HepG2 (cell line): ENCODE data around the gene CARMIL3. TPM values are rescaled to one million over a fixed set of nuclear protein-coding genes. Genes with fewer than 3 reads are reported as not detected.
A peak's percentile ranks its signal among the peaks of the same experiment; 100 is the strongest.

Source experiments
- BHLHE40 ChIP-seq: IDR thresholded peaks from 2 replicates; pipeline ENCODE4 v1.6.1; 2011; ENCODE audit warnings: low read length, improper control_type of control experiment
- BRCA1 ChIP-seq: sonication (generic); formaldehyde crosslinking; IDR thresholded peaks from 2 replicates; pipeline ENCODE4 v1.4.0; 2020; ENCODE audit warnings: missing genetic modification reagents
- ELF4 ChIP-seq: sonication (generic); formaldehyde crosslinking; IDR thresholded peaks from 2 replicates; pipeline ENCODE4 v1.5.0; 2020; ENCODE audit warnings: missing genetic modification reagents, mild to moderate bottlenecking, moderate library complexity, borderline replicate concordance
- HHEX ChIP-seq: IDR thresholded peaks from 2 replicates; pipeline ENCODE4 v1.6.1; 2016; ENCODE audit warnings: control low read depth
- HNRNPLL ChIP-seq: fragments of 200-400 bp; formaldehyde crosslinking; IDR thresholded peaks from 2 replicates; pipeline ENCODE4 v1.6.1; 2017; ENCODE audit warnings: mild to moderate bottlenecking, low read depth, low read length; ENCODE audit not compliant: poor library complexity, severe bottlenecking
- HOXA3 ChIP-seq: sonication (generic); formaldehyde crosslinking; IDR thresholded peaks from 2 replicates; pipeline ENCODE4 v1.5.0; 2020; ENCODE audit warnings: missing genetic modification reagents
- KDM1A ChIP-seq: IDR thresholded peaks from 2 replicates; pipeline ENCODE4 v1.6.1; 2016; ENCODE audit warnings: missing compliant biosample characterization
- KDM3A ChIP-seq: IDR thresholded peaks from 2 replicates; pipeline ENCODE4 v1.6.1; 2018; ENCODE audit warnings: low read depth, missing compliant biosample characterization
- KDM4B ChIP-seq: sonication (generic); formaldehyde crosslinking; IDR thresholded peaks from 2 replicates; pipeline ENCODE4 v1.4.0; 2020; ENCODE audit warnings: missing genetic modification reagents
- KLF16 ChIP-seq, 2 experiments: sonication (generic) in 1 of 2; formaldehyde crosslinking in 1 of 2; IDR thresholded peaks; 2 replicates each; pipeline versions ENCODE4 v1.6.1 to v1.8.0; 2016 to 2023; ENCODE audit warnings: missing genetic modification reagents in 2 of 2, missing compliant biosample characterization in 1 of 2
- MLLT10 ChIP-seq: sonication (generic); formaldehyde crosslinking; IDR thresholded peaks from 2 replicates; pipeline ENCODE4 v1.4.0; 2020; ENCODE audit warnings: missing genetic modification reagents
- MYNN ChIP-seq: sonication (generic); formaldehyde crosslinking; IDR thresholded peaks from 2 replicates; pipeline ENCODE4 v1.4.0; 2020; ENCODE audit warnings: mild to moderate bottlenecking, low read depth, missing genetic modification reagents
- PHB2 ChIP-seq: fragments of 450-650 bp; IDR thresholded peaks from 2 replicates; pipeline ENCODE4 v1.6.1; 2018; ENCODE audit not compliant: partially characterized antibody
- RFXANK ChIP-seq: IDR thresholded peaks from 2 replicates; pipeline ENCODE4 v1.6.1; 2016
- SOX6 ChIP-seq, 2 experiments: fragments of 450-650 bp in 1 of 2; sonication (generic) in 1 of 2; formaldehyde crosslinking in 1 of 2; IDR thresholded peaks; 2 replicates each; pipeline versions ENCODE4 v1.4.0 to v1.6.1; 2017 to 2020; ENCODE audit warnings: antibody characterized with exemption in 1 of 2, mild to moderate bottlenecking in 1 of 2, missing genetic modification reagents in 1 of 2
- ZNF292 ChIP-seq: sonication (generic); formaldehyde crosslinking; IDR thresholded peaks from 2 replicates; pipeline ENCODE4 v1.8.1; 2022; ENCODE audit warnings: mild to moderate bottlenecking, low read depth, missing genetic modification reagents, borderline replicate concordance
- ZNF296 ChIP-seq: sonication (generic); formaldehyde crosslinking; conservative IDR thresholded peaks from 2 replicates; pipeline ENCODE4 v1.5.0; 2020; ENCODE audit warnings: mild to moderate bottlenecking, missing genetic modification reagents
- ZNF33A ChIP-seq: sonication (generic); formaldehyde crosslinking; IDR thresholded peaks from 2 replicates; pipeline ENCODE4 v1.5.1; 2020; ENCODE audit warnings: missing genetic modification reagents, mild to moderate bottlenecking, moderate library complexity, borderline replicate concordance
- ZNF460 ChIP-seq: sonication (generic); formaldehyde crosslinking; IDR thresholded peaks from 2 replicates; pipeline ENCODE4 v1.5.1; 2020; ENCODE audit warnings: missing genetic modification reagents, mild to moderate bottlenecking, borderline replicate concordance
- ZNF761 ChIP-seq: sonication (generic); formaldehyde crosslinking; conservative IDR thresholded peaks from 2 replicates; pipeline ENCODE4 v1.4.0; 2020; ENCODE audit warnings: mild to moderate bottlenecking, missing genetic modification reagents
- ZNF776 ChIP-seq: sonication (generic); formaldehyde crosslinking; IDR thresholded peaks from 2 replicates; pipeline ENCODE4 v1.4.0; 2020; ENCODE audit warnings: mild to moderate bottlenecking, missing genetic modification reagents
- polyA plus RNA-seq, 8 experiments: library from polyadenylated mRNA; depleted of rRNA in 3 of 8; stranded (reverse) in 7 of 8; unstranded in 1 of 8; fragments of >200 nt; fragmentation: Illumina TruSeq in 4 of 8; extraction: Trizol in 4 of 8; gene quantifications; 2 replicates each; pipeline versions ENCODE4 v1.2.1 to v1.2.3, GENCODE V29; 2011 to 2016; ENCODE audit warnings: low read depth in 4 of 8, missing spikeins in 1 of 8, mixed read lengths in 1 of 8; ENCODE audit not compliant: insufficient read depth in 1 of 8
- total RNA-seq, 5 experiments: library from RNA; depleted of rRNA; stranded (reverse); fragments of >200 nt; fragmentation: Illumina TruSeq; extraction: Trizol; gene quantifications; 2 replicates each; pipeline ENCODE4 v1.2.3, GENCODE V29; 2016; ENCODE audit warnings: low read depth in 1 of 5
- TF ChIP-seq, protein P1 (sequence below): sonication (generic); formaldehyde crosslinking; IDR thresholded peaks from 2 replicates; pipeline ENCODE4 v1.4.0; 2020; ENCODE audit warnings: mild to moderate bottlenecking, missing genetic modification reagents
- TF ChIP-seq, protein P2 (sequence below): fragments of 450-650 bp; IDR thresholded peaks from 2 replicates; pipeline ENCODE4 v1.6.1; 2017; ENCODE audit warnings: mild to moderate bottlenecking
- TF ChIP-seq, protein P3 (sequence below): sonication (generic); formaldehyde crosslinking; IDR thresholded peaks from 2 replicates; pipeline ENCODE4 v1.4.0; 2020; ENCODE audit warnings: missing genetic modification reagents, borderline replicate concordance
- TF ChIP-seq, protein P4 (sequence below): sonication (generic); formaldehyde crosslinking; IDR thresholded peaks from 2 replicates; pipeline ENCODE4 v1.5.0; 2020; ENCODE audit warnings: mild to moderate bottlenecking, missing genetic modification reagents

Gene CARMIL3
- total and polyA plus RNA-seq, 2 of the 13 experiments (the other 11 are each of a cell fraction or from before 2014, with no cell fraction given): 0.27 to 0.55 TPM

DNA sequence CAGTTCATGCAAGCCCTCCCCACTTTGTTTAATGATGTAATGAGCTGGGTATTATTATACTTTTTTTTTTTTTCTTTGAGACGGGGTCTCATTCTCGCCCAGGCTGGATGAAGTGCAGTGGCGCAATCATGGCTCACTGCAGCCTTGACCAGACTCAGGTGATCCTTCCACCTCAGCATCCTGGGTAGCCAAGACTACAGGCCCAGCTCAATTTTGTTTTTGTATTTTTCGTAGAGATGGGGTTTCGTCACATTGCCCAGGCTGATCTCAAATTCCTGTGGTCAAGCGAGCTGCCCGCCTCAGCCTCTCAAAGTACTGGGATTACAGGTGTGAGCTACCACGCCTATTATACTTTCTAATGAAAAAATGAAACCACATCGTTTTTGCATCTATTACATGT is 58.3 kb downstream of the CARMIL3 start (continued):
- TF ChIP-seq KLF16 (CRISPR knock-in tag; IDR thresholded peaks at IDR 0.05): no peak; a peak in 1 of 4 replicates
- no peak for TF ChIP-seq RFXANK
- TF ChIP-seq ZNF33A (CRISPR knock-in tag): no peak
- no peak for TF ChIP-seq KDM4B (CRISPR knock-in tag)
- TF ChIP-seq HOXA3 (CRISPR knock-in tag): peak; percentile 62
- TF ChIP-seq ZNF761 (CRISPR knock-in tag): no peak
- TF ChIP-seq KDM3A (CRISPR knock-in tag): no peak
- no peak for TF ChIP-seq PHB2
- no peak for TF ChIP-seq ZNF460
- TF ChIP-seq MYNN (CRISPR knock-in tag): no peak
- no peak for TF ChIP-seq HHEX (CRISPR knock-in tag)
- no peak for TF ChIP-seq ZNF296 (CRISPR knock-in tag)
- TF ChIP-seq, protein P1, sequence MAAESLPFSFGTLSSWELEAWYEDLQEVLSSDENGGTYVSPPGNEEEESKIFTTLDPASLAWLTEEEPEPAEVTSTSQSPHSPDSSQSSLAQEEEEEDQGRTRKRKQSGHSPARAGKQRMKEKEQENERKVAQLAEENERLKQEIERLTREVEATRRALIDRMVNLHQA: no peak
- TF ChIP-seq BRCA1 (CRISPR knock-in tag): no peak
- TF ChIP-seq, protein P2, sequence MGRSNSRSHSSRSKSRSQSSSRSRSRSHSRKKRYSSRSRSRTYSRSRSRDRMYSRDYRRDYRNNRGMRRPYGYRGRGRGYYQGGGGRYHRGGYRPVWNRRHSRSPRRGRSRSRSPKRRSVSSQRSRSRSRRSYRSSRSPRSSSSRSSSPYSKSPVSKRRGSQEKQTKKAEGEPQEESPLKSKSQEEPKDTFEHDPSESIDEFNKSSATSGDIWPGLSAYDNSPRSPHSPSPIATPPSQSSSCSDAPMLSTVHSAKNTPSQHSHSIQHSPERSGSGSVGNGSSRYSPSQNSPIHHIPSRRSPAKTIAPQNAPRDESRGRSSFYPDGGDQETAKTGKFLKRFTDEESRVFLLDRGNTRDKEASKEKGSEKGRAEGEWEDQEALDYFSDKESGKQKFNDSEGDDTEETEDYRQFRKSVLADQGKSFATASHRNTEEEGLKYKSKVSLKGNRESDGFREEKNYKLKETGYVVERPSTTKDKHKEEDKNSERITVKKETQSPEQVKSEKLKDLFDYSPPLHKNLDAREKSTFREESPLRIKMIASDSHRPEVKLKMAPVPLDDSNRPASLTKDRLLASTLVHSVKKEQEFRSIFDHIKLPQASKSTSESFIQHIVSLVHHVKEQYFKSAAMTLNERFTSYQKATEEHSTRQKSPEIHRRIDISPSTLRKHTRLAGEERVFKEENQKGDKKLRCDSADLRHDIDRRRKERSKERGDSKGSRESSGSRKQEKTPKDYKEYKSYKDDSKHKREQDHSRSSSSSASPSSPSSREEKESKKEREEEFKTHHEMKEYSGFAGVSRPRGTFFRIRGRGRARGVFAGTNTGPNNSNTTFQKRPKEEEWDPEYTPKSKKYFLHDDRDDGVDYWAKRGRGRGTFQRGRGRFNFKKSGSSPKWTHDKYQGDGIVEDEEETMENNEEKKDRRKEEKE: no peak
- no peak for TF ChIP-seq ELF4 (CRISPR knock-in tag)
- TF ChIP-seq ZNF292: no peak
- TF ChIP-seq SOX6 (IDR thresholded peaks at IDR 0.05): no peak
- peak; percentile 6; the same call in 1 of the 2 replicates for TF ChIP-seq SOX6 (CRISPR knock-in tag; IDR thresholded peaks at IDR 0.05)
- TF ChIP-seq, protein P3, sequence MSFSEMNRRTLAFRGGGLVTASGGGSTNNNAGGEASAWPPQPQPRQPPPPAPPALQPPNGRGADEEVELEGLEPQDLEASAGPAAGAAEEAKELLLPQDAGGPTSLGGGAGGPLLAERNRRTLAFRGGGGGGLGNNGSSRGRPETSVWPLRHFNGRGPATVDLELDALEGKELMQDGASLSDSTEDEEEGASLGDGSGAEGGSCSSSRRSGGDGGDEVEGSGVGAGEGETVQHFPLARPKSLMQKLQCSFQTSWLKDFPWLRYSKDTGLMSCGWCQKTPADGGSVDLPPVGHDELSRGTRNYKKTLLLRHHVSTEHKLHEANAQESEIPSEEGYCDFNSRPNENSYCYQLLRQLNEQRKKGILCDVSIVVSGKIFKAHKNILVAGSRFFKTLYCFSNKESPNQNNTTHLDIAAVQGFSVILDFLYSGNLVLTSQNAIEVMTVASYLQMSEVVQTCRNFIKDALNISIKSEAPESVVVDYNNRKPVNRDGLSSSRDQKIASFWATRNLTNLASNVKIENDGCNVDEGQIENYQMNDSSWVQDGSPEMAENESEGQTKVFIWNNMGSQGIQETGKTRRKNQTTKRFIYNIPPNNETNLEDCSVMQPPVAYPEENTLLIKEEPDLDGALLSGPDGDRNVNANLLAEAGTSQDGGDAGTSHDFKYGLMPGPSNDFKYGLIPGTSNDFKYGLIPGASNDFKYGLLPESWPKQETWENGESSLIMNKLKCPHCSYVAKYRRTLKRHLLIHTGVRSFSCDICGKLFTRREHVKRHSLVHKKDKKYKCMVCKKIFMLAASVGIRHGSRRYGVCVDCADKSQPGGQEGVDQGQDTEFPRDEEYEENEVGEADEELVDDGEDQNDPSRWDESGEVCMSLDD (CRISPR knock-in tag): no peak
- no peak for TF ChIP-seq BHLHE40
- TF ChIP-seq HNRNPLL: no peak
- TF ChIP-seq, protein P4, sequence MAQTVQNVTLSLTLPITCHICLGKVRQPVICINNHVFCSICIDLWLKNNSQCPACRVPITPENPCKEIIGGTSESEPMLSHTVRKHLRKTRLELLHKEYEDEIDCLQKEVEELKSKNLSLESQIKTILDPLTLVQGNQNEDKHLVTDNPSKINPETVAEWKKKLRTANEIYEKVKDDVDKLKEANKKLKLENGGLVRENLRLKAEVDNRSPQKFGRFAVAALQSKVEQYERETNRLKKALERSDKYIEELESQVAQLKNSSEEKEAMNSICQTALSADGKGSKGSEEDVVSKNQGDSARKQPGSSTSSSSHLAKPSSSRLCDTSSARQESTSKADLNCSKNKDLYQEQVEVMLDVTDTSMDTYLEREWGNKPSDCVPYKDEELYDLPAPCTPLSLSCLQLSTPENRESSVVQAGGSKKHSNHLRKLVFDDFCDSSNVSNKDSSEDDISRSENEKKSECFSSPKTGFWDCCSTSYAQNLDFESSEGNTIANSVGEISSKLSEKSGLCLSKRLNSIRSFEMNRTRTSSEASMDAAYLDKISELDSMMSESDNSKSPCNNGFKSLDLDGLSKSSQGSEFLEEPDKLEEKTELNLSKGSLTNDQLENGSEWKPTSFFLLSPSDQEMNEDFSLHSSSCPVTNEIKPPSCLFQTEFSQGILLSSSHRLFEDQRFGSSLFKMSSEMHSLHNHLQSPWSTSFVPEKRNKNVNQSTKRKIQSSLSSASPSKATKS (CRISPR knock-in tag): no peak
- TF ChIP-seq MLLT10: no peak
- no peak for TF ChIP-seq KDM1A
- no peak for TF ChIP-seq ZNF776
